SK-N-SH (cell line): ENCODE measurements around the gene CSNK1G3. TPM values are rescaled to one million over a fixed set of nuclear protein-coding genes. Genes with fewer than 3 reads are reported as not detected.
A peak's percentile ranks its signal among the peaks of the same experiment; 100 is the strongest.

Experiments
- CTCF ChIA-PET: fragments of 300-600, 350-600 bp; formaldehyde crosslinking; extraction: SDS; loops from one replicate; lab custom pipeline; 2021; lab: Yijun Ruan, JAX
- POLR2A ChIA-PET: fragments of 350-600 bp; sonication (Branson Sonifier 250); formaldehyde crosslinking; extraction: SDS; loops from one replicate; lab custom pipeline; 2020; ENCODE audit warnings: antibody characterized with exemption, inconsistent platforms; lab: Yijun Ruan, JAX
- DNase-seq: peaks from one replicate; pipeline ENCODE4 v3.0.0; 2012
- H2AFZ ChIP-seq: fragments of 200-600 bp; sonication (generic); 2 replicates; pipeline ENCODE4 v1.8.1; 2016; ENCODE audit warnings: antibody characterized with exemption, mild to moderate bottlenecking, low read depth
- H3F3A ChIP-seq: fragments of 200-600 bp; sonication (generic); replicated peaks from 2 replicates; pipeline ENCODE3; 2016; ENCODE audit warnings: antibody characterized with exemption, mild to moderate bottlenecking; ENCODE audit not compliant: insufficient read depth
- H3K27ac ChIP-seq, 2 experiments: fragments of 200-500 bp in 1 of 2; fragments of 200-600 bp in 1 of 2; sonication (Bioruptor generic) in 1 of 2; sonication (generic), shearing (Covaris generic) in 1 of 2; 2 replicates each; pipeline versions ENCODE4 v1.5.1 to v1.6.1; 2014 to 2016; ENCODE audit warnings: low read depth in 2 of 2, inconsistent platforms in 1 of 2, low read length in 1 of 2, mild to moderate bottlenecking in 1 of 2, mixed read lengths in 1 of 2
- H3K27me3 ChIP-seq: fragments of 200-600 bp; sonication (generic), shearing (Covaris generic); 2 replicates; pipeline ENCODE4 v1.6.1; 2016; ENCODE audit warnings: mixed run types; ENCODE audit not compliant: insufficient read depth
- H3K36me3 ChIP-seq, 2 experiments: fragments of 200-500 bp in 1 of 2; fragments of 200-600 bp in 1 of 2; sonication (Bioruptor generic) in 1 of 2; sonication (generic) in 1 of 2; replicated peaks in 1 of 2; 2 replicates each; pipeline versions ENCODE3 to v1.5.1; 2014 to 2016; ENCODE audit warnings: low read length in 1 of 2, mild to moderate bottlenecking in 1 of 2; ENCODE audit not compliant: insufficient read depth in 2 of 2, control insufficient read depth in 1 of 2
- H3K4me1 ChIP-seq, 2 experiments: fragments of 200-500 bp in 1 of 2; fragments of 200-600 bp in 1 of 2; sonication (Bioruptor generic) in 1 of 2; sonication (generic), shearing (Covaris generic) in 1 of 2; 2 replicates each; pipeline versions ENCODE4 v1.5.1 to v1.6.1; 2014 to 2016; ENCODE audit warnings: low read depth in 1 of 2, low read length in 1 of 2, mixed run types in 1 of 2; ENCODE audit not compliant: insufficient read depth in 2 of 2, control insufficient read depth in 1 of 2
- H3K4me2 ChIP-seq: fragments of 200-600 bp; sonication (generic), shearing (Covaris generic); 2 replicates; pipeline ENCODE4 v1.6.1; 2017; ENCODE audit warnings: mixed run types
- H3K4me3 ChIP-seq, 2 experiments: fragments of 200-500 bp in 1 of 2; fragments of 200-600 bp in 1 of 2; sonication (Bioruptor generic) in 1 of 2; sonication (generic), shearing (Covaris generic) in 1 of 2; 2 replicates each; pipeline versions ENCODE4 v1.5.1 to v1.8.1; 2014 to 2016; ENCODE audit warnings: low read depth in 2 of 2, inconsistent platforms in 1 of 2, low read length in 1 of 2, mild to moderate bottlenecking in 1 of 2, mixed read lengths in 1 of 2, moderate library complexity in 1 of 2
- H3K79me2 ChIP-seq: fragments of 200-600 bp; sonication (generic); 2 replicates; pipeline ENCODE4 v1.8.1; 2017; ENCODE audit warnings: mild to moderate bottlenecking; ENCODE audit not compliant: insufficient read depth
- H3K9ac ChIP-seq: fragments of 200-600 bp; sonication (generic); 2 replicates; pipeline ENCODE4 v1.6.1; 2017; ENCODE audit warnings: mixed run types
- H3K9me2 ChIP-seq: fragments of 200-600 bp; sonication (generic); 2 replicates; pipeline ENCODE4 v1.6.1; 2017; ENCODE audit warnings: mixed run types
- H3K9me3 ChIP-seq: fragments of 200-600 bp; sonication (generic); 2 replicates; pipeline ENCODE4 v1.6.1; 2017; ENCODE audit warnings: mixed run types, mild to moderate bottlenecking, moderate library complexity
- H4K20me1 ChIP-seq: fragments of 200-600 bp; sonication (generic); 2 replicates; pipeline ENCODE4 v1.6.1; 2017; ENCODE audit warnings: mild to moderate bottlenecking, mixed run types; ENCODE audit not compliant: insufficient read depth
- CTCF ChIP-seq: fragments of 200-600 bp; sonication (generic); IDR thresholded peaks from 2 replicates; pipeline ENCODE4 v1.6.1; 2017; ENCODE audit warnings: antibody characterized with exemption, mild to moderate bottlenecking, moderate library complexity
- ELF1 ChIP-seq: IDR thresholded peaks from 2 replicates; pipeline ENCODE4 v1.4.0; 2012
- FOSL2 ChIP-seq: IDR thresholded peaks from 2 replicates; pipeline ENCODE4 v1.4.0; 2012; ENCODE audit warnings: low read depth, mild to moderate bottlenecking, moderate library complexity, borderline replicate concordance
- FOXJ3 ChIP-seq: sonication (generic); formaldehyde crosslinking; IDR thresholded peaks from 2 replicates; pipeline ENCODE4 v1.5.1; 2020; ENCODE audit warnings: mild to moderate bottlenecking, missing genetic modification reagents
- FOXM1 ChIP-seq: IDR thresholded peaks from 2 replicates; pipeline ENCODE4 v1.4.0; 2012; ENCODE audit warnings: low read depth, mild to moderate bottlenecking
- GABPA ChIP-seq: IDR thresholded peaks from 2 replicates; pipeline ENCODE4 v1.4.0; 2012; ENCODE audit warnings: low read depth, mild to moderate bottlenecking
- MAX ChIP-seq: IDR thresholded peaks from 2 replicates; pipeline ENCODE4 v1.4.0; 2012; ENCODE audit warnings: low read depth
- MXI1 ChIP-seq: IDR thresholded peaks from 2 replicates; pipeline ENCODE4 v1.6.1; 2012; ENCODE audit warnings: mild to moderate bottlenecking, low read depth, low read length, improper control_type of control experiment
- NFIC ChIP-seq: IDR thresholded peaks from 2 replicates; pipeline ENCODE4 v1.4.0; 2012; ENCODE audit warnings: borderline replicate concordance
- PBX3 ChIP-seq: IDR thresholded peaks from 2 replicates; pipeline ENCODE4; 2012
- POLR2AphosphoS5 ChIP-seq: IDR thresholded peaks from 2 replicates; pipeline ENCODE4 v1.6.1; 2012; ENCODE audit warnings: low read depth, low read length
- RAD21 ChIP-seq: IDR thresholded peaks from 2 replicates; pipeline ENCODE4 v1.6.1; 2012; ENCODE audit warnings: mild to moderate bottlenecking, low read length
- REST ChIP-seq: IDR thresholded peaks from 2 replicates; pipeline ENCODE4 v1.6.1; 2012; ENCODE audit warnings: mild to moderate bottlenecking, low read depth, low read length, moderate library complexity
- RXRA ChIP-seq: IDR thresholded peaks from 2 replicates; pipeline ENCODE4 v1.4.0; 2012; ENCODE audit warnings: low read depth, mild to moderate bottlenecking, borderline replicate concordance
- TAF1 ChIP-seq: IDR thresholded peaks from 2 replicates; pipeline ENCODE4 v1.6.1; 2012; ENCODE audit warnings: low read depth, mild to moderate bottlenecking, low read length, moderate library complexity, borderline replicate concordance
- TCF12 ChIP-seq: IDR thresholded peaks from 2 replicates; pipeline ENCODE4 v1.4.0; 2012
- TEAD4 ChIP-seq: IDR thresholded peaks from 2 replicates; pipeline ENCODE4 v1.4.0; 2012; ENCODE audit warnings: mild to moderate bottlenecking, borderline replicate concordance; ENCODE audit not compliant: insufficient read depth
- USF1 ChIP-seq: IDR thresholded peaks from 2 replicates; pipeline ENCODE4 v1.4.0; 2012; ENCODE audit warnings: low read depth, borderline replicate concordance
- YY1 ChIP-seq: IDR thresholded peaks from 2 replicates; pipeline ENCODE4 v1.4.0; 2012; ENCODE audit warnings: low read depth, mild to moderate bottlenecking
- ZBTB33 ChIP-seq: IDR thresholded peaks from 2 replicates; pipeline ENCODE4 v1.4.0; 2012; ENCODE audit warnings: low read depth, borderline replicate concordance
- WGBS: methylation state at CpG from one replicate; pipeline ENCODE4 v1.1.6; 2017; ENCODE audit warnings: low lambda C conversion rate; 5-methylcytosine and 5-hydroxymethylcytosine counted together
- polyA plus RNA-seq, 3 experiments: library from polyadenylated mRNA; depleted of rRNA; stranded (reverse); fragments of >200 nt; gene quantifications; 2 replicates each; pipeline ENCODE4 v1.2.3, GENCODE V29; 2012

CSNK1G3 gene
- polyA plus RNA-seq, 1 of the 3 experiments (the other 2 are of a cell fraction): 13.1 TPM

GRCh38 chr5:123503299-123503698 is 8.7 kb upstream of the CSNK1G3 start:
- CTCF ChIA-PET: no interaction called here
- Histone ChIP-seq H3K4me3 (no peak overlapping the region), H3K9ac (no peak overlapping the region), H3F3A (no peaks in the 10 kb centered on the region), H3K9me2 (no peaks in the 10 kb centered on the region), H3K4me1 (peaks cover 0 to 3% of the 10 kb centered on the region in 2 experiments; a peak in 2 of 4 replicates), H3K27me3 (no peaks in the 10 kb centered on the region), H3K27ac (no peak overlapping the region), H3K4me2 (no peak overlapping the region), H3K36me3 (no peaks in the 10 kb centered on the region), H4K20me1 (no peaks in the 10 kb centered on the region), H3K79me2 (no peaks in the 10 kb centered on the region), H2AFZ (0 out of 2 replicates have a peak overlapping the region, but pooled peaks have one; percentile 30), H3K9me3 (no peaks in the 10 kb centered on the region)
- DNase-seq: no peak
- no peak for TF ChIP-seq ELF1
- TF ChIP-seq FOXJ3 (CRISPR knock-in tag): no peak
- no peak for TF ChIP-seq TEAD4
- TF ChIP-seq NFIC: no peak
- no peak for TF ChIP-seq RAD21
- no peak for TF ChIP-seq CTCF
- no peak for TF ChIP-seq FOSL2
- TF ChIP-seq RXRA: no peak
- POLR2A ChIA-PET: no interaction called here

GRCh38 chr5:123505633-123506032 is 6.3 kb upstream of the CSNK1G3 start:
- H3K27me3 ChIP-seq: no peaks in the 10 kb centered on the region
- DNase-seq: no peak
- no peak overlapping the region for H3K4me3 ChIP-seq
- H3K9me2 ChIP-seq: no peaks in the 10 kb centered on the region
- H3K4me1 ChIP-seq: peaks cover 0 to 3% of the 10 kb centered on the region in 2 experiments; a peak in 2 of 4 replicates
- no peaks in the 10 kb centered on the region for H3F3A ChIP-seq
- no peak overlapping the region for H3K4me2 ChIP-seq
- WGBS: 66% methylated on average over 2 of the region's 2 CpGs
- H2AFZ ChIP-seq: no peak overlapping the region
- no peak overlapping the region for H3K27ac ChIP-seq
- H3K36me3 ChIP-seq: no peaks in the 10 kb centered on the region
- ChIA-PET POLR2A (no interaction called here), CTCF (interaction anchor here (1.4 to 1.6 kb wide), 2 partner anchors 10 to 78 kb away, joined by 3 to 4 read pairs; no protein-coding TSS in a partner anchor)
- H3K79me2 ChIP-seq: no peaks in the 10 kb centered on the region
- no peaks in the 10 kb centered on the region for H4K20me1 ChIP-seq
- H3K9ac ChIP-seq: no peak overlapping the region
- H3K9me3 ChIP-seq: no peaks in the 10 kb centered on the region
- TF ChIP-seq ZBTB33: no peak
- no peak for TF ChIP-seq PBX3
- no peak for TF ChIP-seq USF1
- TF ChIP-seq REST: no peak
- no peak for TF ChIP-seq YY1
- TF ChIP-seq TCF12: no peak
- no peak for TF ChIP-seq MAX
- TF ChIP-seq POLR2AphosphoS5: no peak
- no peak for TF ChIP-seq MXI1
- no peak for TF ChIP-seq FOXM1
- TF ChIP-seq GABPA: no peak
- no peak for TF ChIP-seq TAF1
